Right lobe of liver (tissue), 4 donors: Measurements from ENCODE around the gene PHTF2.

ENCODE experiments used
- POLR2A ChIP-seq: fragments of 450-650 bp; IDR thresholded peaks from one replicate; pipeline ENCODE4 v1.6.1; 2017; ENCODE audit warnings: antibody characterized with exemption, mild to moderate bottlenecking
- TF ChIP-seq, protein P1 (sequence below), 4 donors: fragments of 200-600 bp in 3 of 4; fragments of 450-650 bp in 1 of 4; IDR thresholded peaks; one replicate each; pipeline versions ENCODE4 v1.5.1 to v1.8.0; 2016 to 2022; ENCODE audit warnings: antibody characterized with exemption in 4 of 4, mild to moderate bottlenecking in 2 of 4
- donor health status: DM: no; HTN: no; CAD: no.
- donor health status: DM: no; HTN: no; CAD: no.
- donor health status: DM: no; HTN: yes; CAD: no.

DNA sequence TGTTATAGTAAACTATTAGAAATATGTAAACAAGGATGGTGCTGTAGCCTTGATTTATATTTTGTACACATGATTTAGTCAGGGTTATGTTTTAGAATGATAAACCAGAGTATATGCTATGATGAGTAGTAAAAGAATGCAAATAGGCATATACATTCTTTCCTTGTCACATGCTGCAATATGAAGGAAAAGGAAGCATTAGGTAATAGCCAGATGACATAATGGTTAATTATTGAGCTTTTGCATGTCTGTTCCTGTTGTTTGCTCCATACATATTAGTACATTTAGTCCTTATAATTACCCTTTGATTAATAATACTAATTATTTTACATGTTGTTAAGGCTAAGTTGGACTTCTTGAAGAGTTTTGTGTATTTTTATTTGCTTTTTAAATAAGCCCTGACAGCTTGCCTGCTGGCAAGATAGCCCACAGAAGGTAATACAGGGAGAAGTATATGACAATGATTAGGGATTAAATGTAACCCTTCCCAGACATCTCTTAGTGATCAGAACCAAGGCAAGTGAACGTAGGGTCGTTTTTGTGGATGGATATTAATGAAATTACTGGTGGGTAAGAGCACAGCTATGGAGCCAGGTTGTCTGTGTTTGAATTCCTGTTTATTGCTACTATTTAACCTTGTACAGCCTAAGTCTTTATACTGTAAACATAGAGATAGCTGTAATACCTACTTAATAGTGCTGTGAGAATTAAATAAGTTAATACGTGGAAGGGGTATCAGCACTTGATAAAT is 68.4 kb downstream of the PHTF2 start:
- TF ChIP-seq, protein P1, sequence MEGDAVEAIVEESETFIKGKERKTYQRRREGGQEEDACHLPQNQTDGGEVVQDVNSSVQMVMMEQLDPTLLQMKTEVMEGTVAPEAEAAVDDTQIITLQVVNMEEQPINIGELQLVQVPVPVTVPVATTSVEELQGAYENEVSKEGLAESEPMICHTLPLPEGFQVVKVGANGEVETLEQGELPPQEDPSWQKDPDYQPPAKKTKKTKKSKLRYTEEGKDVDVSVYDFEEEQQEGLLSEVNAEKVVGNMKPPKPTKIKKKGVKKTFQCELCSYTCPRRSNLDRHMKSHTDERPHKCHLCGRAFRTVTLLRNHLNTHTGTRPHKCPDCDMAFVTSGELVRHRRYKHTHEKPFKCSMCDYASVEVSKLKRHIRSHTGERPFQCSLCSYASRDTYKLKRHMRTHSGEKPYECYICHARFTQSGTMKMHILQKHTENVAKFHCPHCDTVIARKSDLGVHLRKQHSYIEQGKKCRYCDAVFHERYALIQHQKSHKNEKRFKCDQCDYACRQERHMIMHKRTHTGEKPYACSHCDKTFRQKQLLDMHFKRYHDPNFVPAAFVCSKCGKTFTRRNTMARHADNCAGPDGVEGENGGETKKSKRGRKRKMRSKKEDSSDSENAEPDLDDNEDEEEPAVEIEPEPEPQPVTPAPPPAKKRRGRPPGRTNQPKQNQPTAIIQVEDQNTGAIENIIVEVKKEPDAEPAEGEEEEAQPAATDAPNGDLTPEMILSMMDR (IDR thresholded peaks at IDR 0.05), result no peak
- no peak for TF ChIP-seq POLR2A
